Hepatocyte (in vitro differentiated cells): ENCODE results near the gene CACNA2D1. TPM values are rescaled to one million over a fixed set of nuclear protein-coding genes. Genes with fewer than 3 reads are reported as not detected.

ENCODE experiments used
- DNase-seq: peaks from one replicate; pipeline ENCODE4 v3.0.0-alpha.2; 2016; ENCODE audit warnings: low spot score
- H2AFZ ChIP-seq: fragments of 200-600 bp; sonication (generic); 2 replicates; pipeline ENCODE4 v1.6.0; 2016; ENCODE audit warnings: antibody characterized with exemption, mild to moderate bottlenecking
- H3K27ac ChIP-seq: fragments of 200-600 bp; sonication (generic); 2 replicates; pipeline ENCODE4 v1.5.1; 2016; ENCODE audit warnings: mild to moderate bottlenecking
- H3K27me3 ChIP-seq: fragments of 200-600 bp; sonication (generic); 2 replicates; pipeline ENCODE4 v1.6.1; 2016
- H3K36me3 ChIP-seq: fragments of 200-600 bp; sonication (generic); replicated peaks from 2 replicates; pipeline ENCODE4 v1.5.1; 2016; ENCODE audit warnings: low read depth; ENCODE audit not compliant: insufficient read depth
- H3K4me1 ChIP-seq: fragments of 200-600 bp; sonication (generic); 2 replicates; pipeline ENCODE4 v1.5.1; 2016; ENCODE audit warnings: mild to moderate bottlenecking, moderate library complexity; ENCODE audit not compliant: insufficient read depth
- H3K4me2 ChIP-seq: fragments of 200-600 bp; sonication (generic); 2 replicates; pipeline ENCODE4 v1.6.0; 2016
- H3K4me3 ChIP-seq: fragments of 200-600 bp; sonication (generic); 2 replicates; pipeline ENCODE4 v1.5.1; 2016; ENCODE audit warnings: mild to moderate bottlenecking
- H3K79me2 ChIP-seq: fragments of 200-600 bp; sonication (generic); 2 replicates; pipeline ENCODE4 v1.6.0; 2017; ENCODE audit warnings: mild to moderate bottlenecking
- H3K9me2 ChIP-seq: fragments of 200-600 bp; sonication (generic); replicated peaks from 2 replicates; pipeline ENCODE4 v1.6.0; 2017; ENCODE audit warnings: mild to moderate bottlenecking; ENCODE audit not compliant: insufficient read depth
- H3K9me3 ChIP-seq: fragments of 200-600 bp; sonication (generic); 2 replicates; pipeline ENCODE4 v1.5.1; 2016; ENCODE audit warnings: low read depth, mild to moderate bottlenecking
- H4K20me1 ChIP-seq: fragments of 200-600 bp; sonication (generic); 2 replicates; pipeline ENCODE4 v1.6.0; 2016; ENCODE audit warnings: mild to moderate bottlenecking; ENCODE audit not compliant: insufficient read depth, poor library complexity, severe bottlenecking
- CTCF ChIP-seq: fragments of 200-600 bp; sonication (generic); IDR thresholded peaks from 2 replicates; pipeline ENCODE4 v1.5.1; 2016; ENCODE audit warnings: antibody characterized with exemption, mild to moderate bottlenecking; ENCODE audit not compliant: poor library complexity
- EZH2 ChIP-seq: fragments of 200-600 bp; sonication (generic); IDR thresholded peaks from 2 replicates; pipeline ENCODE4 v1.6.1; 2016; ENCODE audit warnings: antibody characterized with exemption, mild to moderate bottlenecking, borderline replicate concordance
- EZH2phosphoT487 ChIP-seq: fragments of 200-600 bp; sonication (generic); IDR thresholded peaks from one replicate; pipeline ENCODE4 v1.6.1; 2018; ENCODE audit warnings: antibody characterized with exemption, mild to moderate bottlenecking, low read depth, moderate library complexity; ENCODE audit not compliant: unreplicated experiment, severe bottlenecking
- WGBS: methylation state at CpG from one replicate; pipeline ENCODE4 v1.1.6; 2016; ENCODE audit warnings: low lambda C conversion rate; ENCODE audit errors: missing lambda C conversion rate; 5-methylcytosine and 5-hydroxymethylcytosine counted together
- polyA plus RNA-seq: library from polyadenylated mRNA; unstranded; fragments of >200 nt; fragmentation: Nextera tagmentation; extraction: Ambion mirVana; gene quantifications from 2 replicates; pipeline ENCODE4 v1.2.1, GENCODE V29; 2016
- total RNA-seq: library from RNA; depleted of rRNA; stranded (reverse); fragments of >200 nt; gene quantifications from 2 replicates; pipeline ENCODE4 v1.2.3, GENCODE V29; 2014

Gene CACNA2D1
- total and polyA plus RNA-seq, 2 experiments from 2014 or later: 3.1 to 18.9 TPM

GRCh38 chr7:82085116-82085515 is 358.5 kb downstream of the CACNA2D1 start:
- no peak for DNase-seq
- Histone ChIP-seq H3K4me2 (no peak overlapping the region), H3K9me3 (no peaks in the 10 kb centered on the region), H3K36me3 (no peaks in the 10 kb centered on the region), H3K4me1 (no peaks in the 10 kb centered on the region), H4K20me1 (no peaks in the 10 kb centered on the region), H3K27ac (no peak overlapping the region), H3K79me2 (no peaks in the 10 kb centered on the region), H3K27me3 (no peaks in the 10 kb centered on the region), H3K4me3 (no peak overlapping the region), H3K9me2 (no peaks in the 10 kb centered on the region), H2AFZ (no peak overlapping the region)
- TF ChIP-seq EZH2: no peak
- TF ChIP-seq EZH2phosphoT487: no peak
- TF ChIP-seq CTCF: no peak
- 89% methylated on average over 4 of the region's 4 CpGs for WGBS

- Histone ChIP-seq H3K27ac (no peak overlapping the region), H4K20me1 (no peaks in the 10 kb centered on the region), H3K4me2 (no peak overlapping the region), H3K36me3 (no peaks in the 10 kb centered on the region), H3K4me1 (no peaks in the 10 kb centered on the region), H3K4me3 (no peak overlapping the region), H3K27me3 (no peaks in the 10 kb centered on the region), H3K9me3 (no peaks in the 10 kb centered on the region), H3K79me2 (no peaks in the 10 kb centered on the region), H2AFZ (no peak overlapping the region), H3K9me2 (no peaks in the 10 kb centered on the region)
- WGBS: 96% methylated on average over 12 of the region's 12 CpGs
- DNase-seq: no peak
- TF ChIP-seq EZH2phosphoT487 (no peak), EZH2 (no peak), CTCF (no peak)
Measured at GRCh38 chr7:82081644-82082224, 361.8 kb downstream of the CACNA2D1 start.

- Histone ChIP-seq H3K9me3 (no peaks in the 10 kb centered on the region), H3K27me3 (no peaks in the 10 kb centered on the region), H3K36me3 (no peaks in the 10 kb centered on the region), H3K9me2 (no peaks in the 10 kb centered on the region), H3K27ac (no peak overlapping the region), H3K4me2 (no peak overlapping the region), H3K4me1 (no peaks in the 10 kb centered on the region), H4K20me1 (no peaks in the 10 kb centered on the region), H3K4me3 (no peak overlapping the region), H2AFZ (no peak overlapping the region), H3K79me2 (no peaks in the 10 kb centered on the region)
- DNase-seq: no peak
- TF ChIP-seq EZH2phosphoT487: no peak
- no peak for TF ChIP-seq CTCF
- TF ChIP-seq EZH2: no peak
- 75% methylated on average over 4 of the region's 4 CpGs for WGBS
Measured at GRCh38 chr7:82080254-82080927, 363.2 kb downstream of the CACNA2D1 start.
